ENCODE results near the gene LMNTD1.

The LMNTD1 gene

DNA sequence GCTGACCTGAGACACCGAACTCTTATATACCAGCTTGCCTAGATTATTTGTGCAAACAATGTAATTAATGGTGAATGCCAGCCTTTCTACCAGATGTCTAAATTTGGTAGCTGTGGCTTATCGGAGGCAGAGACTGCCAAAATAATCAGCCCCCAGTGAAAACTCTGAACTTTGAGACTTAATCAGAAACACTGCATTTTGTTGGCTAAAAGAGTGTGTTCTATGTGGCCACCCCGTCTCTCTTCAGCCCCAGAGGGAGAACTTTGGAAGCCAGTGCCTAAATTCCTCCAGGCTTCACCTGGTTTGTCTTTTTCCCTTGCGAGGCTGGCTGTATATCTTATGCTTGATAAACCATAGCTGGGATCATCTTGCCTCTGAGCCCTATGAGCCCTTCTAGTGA lies 90.1 kb downstream of the LMNTD1 start:
- no peak for DNase-seq
- no peaks in the 10 kb centered on the region for H3K36me3 ChIP-seq (ENCODE audit: control insufficient read depth in 1 of 2, insufficient read depth in 2 of 2, low read length in 2 of 2)
- no peak overlapping the region for H2BK120ac ChIP-seq (ENCODE audit: insufficient read depth, low read length, poor library complexity)
- H4K8ac ChIP-seq (ENCODE audit: low read depth, low read length), result no peak overlapping the region
- no peak overlapping the region for H3K4me2 ChIP-seq (ENCODE audit: low read length)
- H3K9ac ChIP-seq (ENCODE audit: low read length), result no peak overlapping the region
- no peak overlapping the region for H2AK5ac ChIP-seq (ENCODE audit: low read length)
- H4K91ac ChIP-seq (ENCODE audit: low read depth, low read length), result no peak overlapping the region
- no CpG with 5 or more reads among the region's 4 CpGs for WGBS (ENCODE audit: extremely low coverage, insufficient coverage, insufficient read length)
- H3K27me3 ChIP-seq (ENCODE audit: insufficient read depth, low read length), result no peaks in the 10 kb centered on the region
- no peak overlapping the region for H3K4me3 ChIP-seq (ENCODE audit: low read depth, low read length)
- no peak overlapping the region for H3K18ac ChIP-seq (ENCODE audit: low read length)
- H3K79me1 ChIP-seq (ENCODE audit: low read length), result no peaks in the 10 kb centered on the region
- H3K23ac ChIP-seq (ENCODE audit: low read length), result no peak overlapping the region
- no peaks in the 10 kb centered on the region for H3K79me2 ChIP-seq (ENCODE audit: control insufficient read depth, insufficient read depth, low read length, poor library complexity)
- H3K27ac ChIP-seq (ENCODE audit: low read depth, low read length), result no peak overlapping the region
- H2BK12ac ChIP-seq (ENCODE audit: low read length), result no peak overlapping the region
- H3K4ac ChIP-seq (ENCODE audit: low read depth, low read length), result no peak overlapping the region
- H2AFZ ChIP-seq (ENCODE audit: insufficient read depth, low read length, poor library complexity), result no peak overlapping the region
- no peak overlapping the region for H3K14ac ChIP-seq (ENCODE audit: low read length)
- H2BK5ac ChIP-seq (ENCODE audit: low read depth, low read length, poor library complexity), result no peak overlapping the region
- no peaks in the 10 kb centered on the region for H3K4me1 ChIP-seq (ENCODE audit: control insufficient read depth in 1 of 2, insufficient read depth in 2 of 2, low read length in 2 of 2)
- H3K9me3 ChIP-seq (ENCODE audit: insufficient read depth, low read depth, low read length), result no peaks in the 10 kb centered on the region
- H4K12ac ChIP-seq (ENCODE audit: low read depth, low read length), result no peak overlapping the region

DNA sequence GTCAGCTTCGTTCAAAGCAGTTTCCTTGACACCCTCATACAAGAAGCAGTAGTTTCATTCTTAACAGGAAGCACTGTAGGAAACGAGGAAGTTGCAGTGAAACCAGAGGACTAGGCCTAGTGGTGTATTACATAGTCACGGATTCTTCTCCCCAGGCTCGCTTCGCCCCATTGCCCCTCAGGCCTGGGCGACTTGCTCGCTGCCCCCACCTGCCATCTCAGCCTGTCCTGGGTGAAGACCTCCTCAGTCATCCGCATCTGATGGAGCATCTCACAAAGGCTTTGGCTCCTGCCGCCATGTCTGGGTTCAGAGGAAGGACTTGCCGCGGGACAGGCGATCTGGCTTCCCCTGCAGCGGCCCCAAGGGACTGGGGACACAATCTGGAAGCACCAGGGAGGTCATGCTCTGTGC lies 93.5 kb downstream of the LMNTD1 start:
- H3K4ac ChIP-seq (ENCODE audit: low read depth, low read length), result no peak overlapping the region
- H3K14ac ChIP-seq (ENCODE audit: low read length), result no peak overlapping the region
- H2BK12ac ChIP-seq (ENCODE audit: low read length), result no peak overlapping the region
- no peak overlapping the region for H3K18ac ChIP-seq (ENCODE audit: low read length)
- no peak overlapping the region for H3K23ac ChIP-seq (ENCODE audit: low read length)
- no peak overlapping the region for H2BK120ac ChIP-seq (ENCODE audit: insufficient read depth, low read length, poor library complexity)
- no peak overlapping the region for H4K91ac ChIP-seq (ENCODE audit: low read depth, low read length)
- H3K4me3 ChIP-seq (ENCODE audit: low read depth, low read length), result no peak overlapping the region
- H3K79me2 ChIP-seq (ENCODE audit: control insufficient read depth, insufficient read depth, low read length, poor library complexity), result no peaks in the 10 kb centered on the region
- no peak overlapping the region for H2BK5ac ChIP-seq (ENCODE audit: low read depth, low read length, poor library complexity)
- no CpG with 5 or more reads among the region's 13 CpGs for WGBS (ENCODE audit: extremely low coverage, insufficient coverage, insufficient read length)
- H2AK5ac ChIP-seq (ENCODE audit: low read length), result no peak overlapping the region
- no peaks in the 10 kb centered on the region for H3K36me3 ChIP-seq (ENCODE audit: control insufficient read depth in 1 of 2, insufficient read depth in 2 of 2, low read length in 2 of 2)
- H3K79me1 ChIP-seq (ENCODE audit: low read length), result no peaks in the 10 kb centered on the region
- no peaks in the 10 kb centered on the region for H3K4me1 ChIP-seq (ENCODE audit: control insufficient read depth in 1 of 2, insufficient read depth in 2 of 2, low read length in 2 of 2)
- peak overlapping the region; percentile 9 for H4K8ac ChIP-seq (ENCODE audit: low read depth, low read length)
- no peaks in the 10 kb centered on the region for H3K27me3 ChIP-seq (ENCODE audit: insufficient read depth, low read length)
- H3K9me3 ChIP-seq (ENCODE audit: insufficient read depth, low read depth, low read length), result no peaks in the 10 kb centered on the region
- no peak for DNase-seq
- H3K4me2 ChIP-seq (ENCODE audit: low read length), result no peak overlapping the region
- no peak overlapping the region for H4K12ac ChIP-seq (ENCODE audit: low read depth, low read length)
- no peak overlapping the region for H3K27ac ChIP-seq (ENCODE audit: low read depth, low read length)
- H2AFZ ChIP-seq (ENCODE audit: insufficient read depth, low read length, poor library complexity), result no peak overlapping the region
- H3K9ac ChIP-seq (ENCODE audit: low read length), result no peak overlapping the region

DNA sequence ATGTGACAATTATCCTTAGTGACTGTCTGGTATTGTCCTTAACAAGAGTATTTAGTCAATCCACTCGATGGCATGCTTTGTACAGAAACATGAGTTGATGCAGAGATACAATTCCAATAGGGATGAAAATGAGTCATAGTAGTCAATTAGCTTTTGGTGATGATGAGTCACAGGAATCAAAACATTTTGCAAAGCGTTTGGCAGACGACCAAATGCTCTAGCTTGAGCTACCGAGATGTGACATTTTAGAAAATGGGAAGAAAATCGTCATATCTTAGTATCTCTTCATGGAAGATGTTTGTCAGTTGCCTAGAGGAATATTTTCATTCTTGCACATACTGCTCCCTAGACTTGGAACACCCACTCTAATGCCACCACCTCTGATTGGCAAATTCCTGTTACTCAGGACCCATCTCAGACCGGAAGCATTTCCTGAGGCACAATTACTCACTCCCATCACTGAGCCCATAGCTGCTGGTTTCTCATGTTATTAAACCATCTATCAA lies 95.0 kb downstream of the LMNTD1 start:
- no peaks in the 10 kb centered on the region for H3K79me1 ChIP-seq (ENCODE audit: low read length)

DNA sequence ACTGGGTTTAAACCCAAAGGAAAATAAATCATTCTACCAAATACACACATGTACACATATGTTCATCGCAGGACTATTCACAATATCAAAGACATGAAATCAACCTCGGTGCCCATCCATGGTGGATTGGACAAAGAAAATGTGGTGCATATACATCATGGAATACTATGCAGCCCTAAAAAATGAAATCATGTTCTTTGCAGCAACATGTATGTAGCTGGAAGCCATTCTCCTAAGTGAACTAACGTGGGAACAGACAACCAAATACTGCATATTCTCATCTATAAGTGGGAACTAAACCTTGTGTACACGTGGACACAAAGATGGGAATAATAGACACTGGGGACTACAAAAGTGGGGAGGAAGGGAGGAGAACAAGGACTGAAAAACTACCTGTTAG lies 96.6 kb downstream of the LMNTD1 start:
- Histone ChIP-seq H3K36me3 (ENCODE audit: control insufficient read depth in 1 of 2, insufficient read depth in 2 of 2, low read length in 2 of 2) (no peaks in the 10 kb centered on the region), H3K18ac (ENCODE audit: low read length) (no peak overlapping the region), H3K27ac (ENCODE audit: low read depth, low read length) (no peak overlapping the region), H4K8ac (ENCODE audit: low read depth, low read length) (no peak overlapping the region), H3K4me2 (ENCODE audit: low read length) (no peak overlapping the region), H4K91ac (ENCODE audit: low read depth, low read length) (no peak overlapping the region), H3K9ac (ENCODE audit: low read length) (no peak overlapping the region), H4K12ac (ENCODE audit: low read depth, low read length) (no peak overlapping the region), H2AFZ (ENCODE audit: insufficient read depth, low read length, poor library complexity) (no peak overlapping the region), H3K79me1 (ENCODE audit: low read length) (no peaks in the 10 kb centered on the region), H3K27me3 (ENCODE audit: insufficient read depth, low read length) (no peaks in the 10 kb centered on the region), H3K14ac (ENCODE audit: low read length) (no peak overlapping the region), H3K4me3 (ENCODE audit: low read depth, low read length) (no peak overlapping the region), H3K4me1 (ENCODE audit: control insufficient read depth in 1 of 2, insufficient read depth in 2 of 2, low read length in 2 of 2) (no peaks in the 10 kb centered on the region), H3K79me2 (ENCODE audit: control insufficient read depth, insufficient read depth, low read length, poor library complexity) (no peaks in the 10 kb centered on the region), H2BK12ac (ENCODE audit: low read length) (no peak overlapping the region), H2BK5ac (ENCODE audit: low read depth, low read length, poor library complexity) (no peak overlapping the region), H3K23ac (ENCODE audit: low read length) (peak overlapping the region; percentile 63), H2BK120ac (ENCODE audit: insufficient read depth, low read length, poor library complexity) (no peak overlapping the region), H3K4ac (ENCODE audit: low read depth, low read length) (no peak overlapping the region), H3K9me3 (ENCODE audit: insufficient read depth, low read depth, low read length) (no peaks in the 10 kb centered on the region), H2AK5ac (ENCODE audit: low read length) (no peak overlapping the region)
- DNase-seq, result no peak
- no CpG with 5 or more reads among the region's 4 CpGs for WGBS (ENCODE audit: extremely low coverage, insufficient coverage, insufficient read length)

More for the DNA sequence above, 95.0 kb downstream of the LMNTD1 start:
- peak; percentile 50 to 67 for DNase-seq
- H3K18ac ChIP-seq (ENCODE audit: low read length), result no peak overlapping the region
- no peak overlapping the region for H4K12ac ChIP-seq (ENCODE audit: low read depth, low read length)
- H3K4me1 ChIP-seq (ENCODE audit: control insufficient read depth in 1 of 2, insufficient read depth in 2 of 2, low read length in 2 of 2), result no peaks in the 10 kb centered on the region
- H3K79me2 ChIP-seq (ENCODE audit: control insufficient read depth, insufficient read depth, low read length, poor library complexity), result no peaks in the 10 kb centered on the region
- H3K36me3 ChIP-seq (ENCODE audit: control insufficient read depth in 1 of 2, insufficient read depth in 2 of 2, low read length in 2 of 2), result no peaks in the 10 kb centered on the region
- H3K9ac ChIP-seq (ENCODE audit: low read length), result no peak overlapping the region
- H4K8ac ChIP-seq (ENCODE audit: low read depth, low read length), result no peak overlapping the region
- no peaks in the 10 kb centered on the region for H3K9me3 ChIP-seq (ENCODE audit: insufficient read depth, low read depth, low read length)
- H4K91ac ChIP-seq (ENCODE audit: low read depth, low read length), result no peak overlapping the region
- H2BK120ac ChIP-seq (ENCODE audit: insufficient read depth, low read length, poor library complexity), result no peak overlapping the region
- no peak overlapping the region for H2AFZ ChIP-seq (ENCODE audit: insufficient read depth, low read length, poor library complexity)
- H3K4me3 ChIP-seq (ENCODE audit: low read depth, low read length), result no peak overlapping the region
- no peak overlapping the region for H3K14ac ChIP-seq (ENCODE audit: low read length)
- H3K27ac ChIP-seq (ENCODE audit: low read depth, low read length), result no peak overlapping the region
- no peak overlapping the region for H2BK12ac ChIP-seq (ENCODE audit: low read length)
- H3K27me3 ChIP-seq (ENCODE audit: insufficient read depth, low read length), result no peaks in the 10 kb centered on the region
- no peak overlapping the region for H3K23ac ChIP-seq (ENCODE audit: low read length)
- no peak overlapping the region for H2BK5ac ChIP-seq (ENCODE audit: low read depth, low read length, poor library complexity)
- no CpG with 5 or more reads among the region's 6 CpGs for WGBS (ENCODE audit: extremely low coverage, insufficient coverage, insufficient read length)
- no peak overlapping the region for H3K4ac ChIP-seq (ENCODE audit: low read depth, low read length)
- H2AK5ac ChIP-seq (ENCODE audit: low read length), result no peak overlapping the region
- H3K4me2 ChIP-seq (ENCODE audit: low read length), result no peak overlapping the region

All from trophoblast cell (in vitro differentiated cells and primary cell).